GM19438 (cell line): Measurements from ENCODE around the gene F5.

ENCODE experiments used
- ATAC-seq: cut with Tn5 transposase; IDR thresholded peaks from one replicate; pipeline ENCODE4 v1.9.1; 2021; ENCODE audit warnings: low read depth; ENCODE audit not compliant: unreplicated experiment

Gene F5

GRCh38 chr1:169586395-169587255 lies at the start of gene F5:
F5 (minus strand) TSS chr1:169586481; CDS start chr1:169586386, 95 bp downstream.
- ATAC-seq = peak; percentile 97

DNA sequence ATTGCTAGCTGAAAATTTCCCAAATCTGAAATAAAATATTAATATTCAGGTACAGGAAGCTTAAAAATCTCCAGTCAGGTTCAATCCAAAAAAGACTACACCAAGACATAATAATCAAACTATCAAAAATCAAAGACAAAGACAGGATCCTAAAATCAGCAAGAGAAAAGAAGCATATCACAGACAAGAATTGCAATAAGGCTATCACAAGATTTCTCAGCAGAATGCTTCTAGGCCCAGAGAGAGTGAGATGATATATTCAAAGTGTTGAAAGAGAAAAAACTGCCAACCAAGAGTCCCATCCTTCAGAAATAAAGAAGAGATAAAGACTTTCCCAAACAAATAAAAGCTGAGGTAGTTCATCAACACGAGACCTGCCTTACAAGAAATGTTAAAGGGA lies 48.6 kb upstream of the F5 start:
- no peak for ATAC-seq

- no peak for ATAC-seq
Observed at GRCh38 chr1:169634145-169634544, 47.9 kb upstream of the F5 start.

- no peak for ATAC-seq
Observed at GRCh38 chr1:169631249-169631648, 45.0 kb upstream of the F5 start.

DNA sequence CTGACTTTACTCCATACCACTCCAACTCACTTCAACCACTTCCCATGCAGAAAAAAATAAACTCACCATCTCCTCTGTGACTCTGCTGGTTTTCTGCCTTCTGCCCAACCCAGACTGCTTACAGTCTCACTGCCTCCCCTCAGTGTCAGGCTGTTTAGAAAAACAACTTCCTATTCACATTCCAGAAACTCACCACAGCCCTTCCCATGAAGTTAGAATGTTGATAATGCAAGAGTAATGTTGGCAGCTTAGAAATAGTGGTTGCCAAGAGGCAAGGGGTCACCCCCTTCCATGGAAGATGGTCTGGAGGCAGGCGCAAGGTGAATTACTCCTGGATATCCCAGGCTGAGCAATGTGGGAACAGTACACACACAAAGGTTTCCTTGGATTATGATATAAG lies 43.7 kb upstream of the F5 start, which contains the start of gene SELP:
Gene SELP, minus strand, starts transcription at position 119 of the 400 bp plus-strand sequence. Its CDS starts 50 bp downstream, at position 69.
- ATAC-seq = no peak

GRCh38 chr1:169624912-169625311 lies 38.6 kb upstream of the F5 start:
- no peak for ATAC-seq

- ATAC-seq = no peak
Observed at GRCh38 chr1:169624122-169624521, 37.8 kb upstream of the F5 start.

DNA sequence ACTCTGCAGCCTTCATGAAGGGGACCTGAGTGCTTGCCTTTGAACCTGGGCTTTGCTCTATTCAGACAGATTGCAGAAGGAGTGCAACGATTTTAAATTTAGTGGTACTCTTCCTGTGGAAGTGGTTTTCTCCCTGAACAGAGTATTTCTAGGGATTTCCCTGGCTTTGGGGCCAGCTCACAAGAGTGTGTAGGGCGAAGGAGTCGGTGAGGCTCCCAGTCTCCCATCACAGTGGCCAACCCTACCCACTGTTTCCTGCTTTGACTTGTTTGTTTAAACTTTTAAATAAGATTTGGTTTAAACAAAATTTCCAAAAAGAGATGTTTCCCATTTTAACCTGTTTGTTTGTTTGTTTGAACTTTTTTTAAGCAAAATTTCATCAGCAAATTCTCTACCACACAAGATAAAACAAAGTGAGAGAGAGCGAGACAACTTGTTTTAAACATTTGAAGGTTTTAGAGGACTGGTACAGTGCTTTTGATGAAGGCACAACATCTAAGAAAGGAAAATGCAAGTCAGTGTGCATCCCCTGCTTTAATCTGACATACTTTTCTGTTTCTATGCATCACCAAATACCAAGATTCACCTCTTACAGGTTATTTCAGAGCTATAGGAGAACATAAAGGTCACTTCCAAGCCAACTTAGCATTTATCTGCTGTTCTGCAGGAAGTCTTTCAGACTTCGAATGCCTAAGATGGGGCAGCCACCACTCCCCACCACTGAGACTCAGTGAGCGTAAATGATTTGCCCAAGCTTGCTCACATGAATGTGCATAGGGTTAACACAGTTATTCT lies 37.0 kb upstream of the F5 start:
- no peak for ATAC-seq

GRCh38 chr1:169620565-169620964 lies 34.3 kb upstream of the F5 start:
- no peak for ATAC-seq

GRCh38 chr1:169618367-169618766 lies 32.1 kb upstream of the F5 start:
- ATAC-seq = no peak

DNA sequence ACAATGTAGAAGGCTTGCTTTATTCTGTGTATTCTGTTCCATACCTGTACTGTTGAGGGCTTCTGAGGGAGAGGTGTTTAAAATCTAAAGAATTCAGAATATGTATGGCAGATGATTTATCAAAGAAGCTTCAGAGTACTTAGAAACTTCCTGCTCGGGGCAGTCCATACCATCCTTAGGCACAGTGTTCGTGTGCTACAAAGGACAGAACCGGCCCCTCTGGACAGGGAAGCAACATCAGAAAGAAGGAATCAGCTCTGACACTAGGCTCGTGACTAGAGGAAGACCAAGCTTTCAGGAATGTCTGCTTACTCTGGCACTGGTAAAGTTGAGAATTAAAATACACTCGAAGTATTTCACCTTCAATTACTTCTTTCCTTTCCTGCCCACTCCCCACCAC lies 29.5 kb upstream of the F5 start:
- no peak for ATAC-seq

- no peak for ATAC-seq
Observed at GRCh38 chr1:169610858-169611257, 24.6 kb upstream of the F5 start.

DNA sequence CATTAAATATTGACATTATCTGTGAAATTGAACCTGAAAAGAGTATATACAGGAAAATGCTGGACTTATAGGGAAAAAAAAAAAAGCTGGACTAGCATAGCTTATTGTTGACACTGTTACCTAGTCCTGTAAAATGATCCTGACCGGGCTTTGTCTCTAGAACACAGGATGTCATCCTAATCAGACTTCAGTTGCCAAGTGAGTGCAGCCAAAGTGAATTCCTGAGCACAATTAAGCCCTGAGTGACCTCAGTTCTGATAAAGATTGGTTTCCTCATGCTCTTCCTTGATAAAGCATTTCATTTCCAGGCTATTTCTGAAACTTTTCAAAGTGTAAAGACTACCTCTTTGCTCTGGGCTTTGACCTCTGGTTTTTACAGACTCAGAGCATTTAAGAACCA lies 23.8 kb upstream of the F5 start:
- ATAC-seq = no peak

- no peak for ATAC-seq
Observed at GRCh38 chr1:169608226-169608625, 21.9 kb upstream of the F5 start.

- ATAC-seq = no peak
Observed at GRCh38 chr1:169604781-169605560, 18.7 kb upstream of the F5 start.

DNA sequence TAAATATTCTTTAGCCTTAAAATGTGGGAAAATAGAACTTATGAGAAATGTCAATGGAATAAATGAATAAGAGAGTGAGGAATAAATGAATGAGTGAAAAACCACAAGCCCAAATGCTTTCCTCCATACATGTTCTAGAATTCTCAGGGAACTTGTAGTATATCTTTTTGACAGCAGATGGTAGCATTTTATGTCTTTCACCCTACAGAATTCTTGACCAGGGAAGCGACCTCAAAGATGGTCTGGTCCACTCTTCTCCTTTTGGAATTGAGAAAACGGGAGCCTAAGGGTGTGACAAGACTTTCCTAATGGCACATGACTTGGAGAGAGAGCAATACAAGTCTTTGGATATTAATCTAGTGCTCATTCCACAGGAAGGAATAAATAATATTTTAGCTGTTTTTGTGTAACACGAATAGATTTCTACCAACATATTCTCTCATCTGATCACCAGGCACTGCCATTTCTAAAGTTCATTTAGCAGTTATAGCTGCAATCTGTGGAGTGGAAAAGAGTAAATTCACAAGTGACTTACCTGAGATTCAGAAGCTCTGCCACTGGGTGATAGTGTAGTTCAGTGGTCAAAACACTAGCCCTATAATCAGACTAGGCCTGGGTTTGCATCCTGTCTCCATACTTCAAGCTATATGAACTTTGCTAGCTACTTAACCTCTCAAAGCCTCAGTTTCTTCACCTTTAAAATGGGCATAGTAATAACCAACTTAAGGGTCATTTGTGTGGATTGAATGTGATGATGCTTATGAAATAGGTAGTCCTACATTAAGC lies 15.0 kb upstream of the F5 start:
- no peak for ATAC-seq

DNA sequence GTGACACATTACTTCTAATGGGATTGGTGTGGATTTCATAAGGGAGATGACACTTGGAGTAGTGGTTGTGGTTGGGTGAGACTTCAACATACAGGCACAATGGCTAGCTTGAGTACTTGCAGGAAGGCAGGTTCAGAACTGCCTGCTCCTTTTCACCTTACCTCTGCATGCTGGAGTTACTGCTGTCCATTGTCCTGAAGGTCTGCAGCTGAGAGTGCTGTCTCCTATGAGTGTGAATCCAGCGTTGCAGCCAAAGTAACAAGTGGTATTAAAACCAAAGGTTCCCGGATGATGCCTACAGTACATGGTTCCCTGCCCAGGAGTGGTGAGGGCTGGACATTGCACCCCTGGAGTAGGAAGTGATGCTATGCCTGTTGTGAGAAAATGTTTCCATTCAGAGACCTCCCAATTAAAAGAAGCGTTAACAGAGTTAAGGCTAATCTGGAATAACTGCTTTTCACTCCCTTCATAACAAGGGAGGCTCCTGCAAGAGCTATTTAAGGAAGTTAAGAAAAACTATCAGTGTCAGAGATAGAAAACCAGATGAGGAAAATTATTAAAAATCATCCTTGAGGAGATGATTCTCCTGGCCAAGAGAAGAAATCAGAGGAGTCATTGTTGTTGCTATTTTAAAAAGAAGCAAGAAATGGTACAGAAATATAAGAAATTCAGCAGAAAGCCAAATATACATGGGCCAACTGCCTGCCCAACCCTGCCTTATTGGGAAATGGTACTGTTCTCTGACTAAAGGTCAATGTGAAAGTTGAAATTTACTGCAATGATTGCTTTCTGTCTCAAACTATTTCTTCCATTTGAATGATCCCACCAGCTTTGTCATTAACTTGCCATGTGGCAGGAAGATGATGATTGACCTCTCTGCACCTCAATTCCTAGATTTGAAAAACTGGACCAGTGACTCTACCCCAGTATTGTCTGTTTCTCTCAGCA lies 9.8 kb upstream of the F5 start:
- ATAC-seq = no peak

DNA sequence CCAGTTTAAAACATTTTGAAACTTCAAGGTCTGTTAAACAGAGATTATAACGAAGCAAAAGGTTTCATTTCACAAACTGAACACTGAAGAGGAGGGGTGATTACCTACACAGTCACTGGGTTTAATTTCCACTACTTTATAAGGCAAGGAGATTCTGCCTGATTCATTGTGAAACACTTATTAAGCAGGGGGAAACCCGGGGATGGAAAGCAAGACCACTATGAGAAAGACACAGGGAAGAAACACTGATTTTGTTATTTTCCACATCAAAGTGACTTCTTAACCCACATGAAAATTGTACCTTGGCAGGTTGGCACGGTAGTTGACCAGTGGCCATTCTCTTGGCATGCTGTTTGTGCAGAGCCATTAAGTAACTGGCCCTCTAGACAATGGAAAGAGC lies 8.1 kb upstream of the F5 start:
- ATAC-seq = no peak

- ATAC-seq = no peak
Observed at GRCh38 chr1:169590932-169591331, 4.7 kb upstream of the F5 start.
